Vagina (tissue), 2 donors: Measurements from ENCODE around the gene FOXO1. TPM values are rescaled to one million over a fixed set of nuclear protein-coding genes. Genes with fewer than 3 reads are reported as not detected.

ENCODE experiments used
- DNase-seq, 2 donors: peaks; one replicate each; pipeline ENCODE4 v3.0.0-alpha.2; 2017; ENCODE audit errors: extremely low spot score in 2 of 2
- H3K27ac ChIP-seq: fragments of 200-600 bp; sonication (generic); one replicate; pipeline ENCODE4 v1.5.1; 2019
- H3K27me3 ChIP-seq: fragments of 200-600 bp; sonication (generic); one replicate; pipeline ENCODE4 v1.5.1; 2019
- H3K36me3 ChIP-seq, 2 donors: fragments of 200-600 bp; sonication (generic); one replicate each; pipeline ENCODE4 v1.5.1; 2017 to 2019
- H3K4me1 ChIP-seq: fragments of 200-600 bp; sonication (generic); one replicate; pipeline ENCODE4 v1.5.1; 2019
- H3K4me3 ChIP-seq, 2 donors: fragments of 200-600 bp; sonication (generic); 1 replicate in 1 of 2; 2 replicates in 1 of 2; pipeline ENCODE4 v1.5.1; 2016 to 2019
- H3K9me3 ChIP-seq: fragments of 200-600 bp; sonication (generic); one replicate; pipeline ENCODE4 v1.5.1; 2019
- CTCF ChIP-seq, 3 experiments: fragments of 450-650 bp in 2 of 3; fragments of 200-600 bp in 1 of 3; sonication (generic) in 1 of 3; IDR thresholded peaks; one replicate each; pipeline ENCODE4 v1.5.1; 2017 to 2019; ENCODE audit warnings: antibody characterized with exemption in 3 of 3, mild to moderate bottlenecking in 2 of 3, moderate library complexity in 2 of 3
- POLR2A ChIP-seq, 2 donors: fragments of 450-650 bp; IDR thresholded peaks; one replicate each; pipeline ENCODE4 v1.6.1; 2017; ENCODE audit warnings: antibody characterized with exemption in 2 of 2, mild to moderate bottlenecking in 2 of 2, moderate library complexity in 2 of 2
- POLR2AphosphoS5 ChIP-seq, 2 donors: sonication (generic); formaldehyde crosslinking; IDR thresholded peaks; one replicate each; pipeline ENCODE4 v1.9.0; 2017; ENCODE audit warnings: antibody characterized with exemption in 2 of 2, mild to moderate bottlenecking in 2 of 2, low read depth in 1 of 2; ENCODE audit not compliant: insufficient read depth in 1 of 2
- intact Hi-C: fragments of 100-400 bp; cut with DNase I; formaldehyde crosslinking; loops from one replicate; pipeline ENCODE4 v1.15.1; 2023
- total RNA-seq: library from RNA; depleted of rRNA; stranded (reverse); fragments of >200 nt; gene quantifications from one replicate; pipeline ENCODE4 v1.2.3, GENCODE V29; 2016

FOXO1 gene
- total RNA-seq, 1 donor from 2014 or later = 64.1 TPM

- peaks cover 13% of the 10 kb centered on the region for H3K4me1 ChIP-seq
- DNase-seq = no peak
- TF ChIP-seq POLR2A (IDR thresholded peaks at IDR 0.05) (no peak), CTCF (IDR thresholded peaks at IDR 0.05) (no peak), POLR2AphosphoS5 (IDR thresholded peaks at IDR 0.05; ENCODE audit: insufficient read depth in 1 of 2, low read depth in 1 of 2) (no peak)
- no peak overlapping the region for H3K27ac ChIP-seq
- H3K36me3 ChIP-seq = no peaks in the 10 kb centered on the region
- no peaks in the 10 kb centered on the region for H3K27me3 ChIP-seq
- no peak overlapping the region for H3K4me3 ChIP-seq
- no peaks in the 10 kb centered on the region for H3K9me3 ChIP-seq
- intact Hi-C loops = no loop called here
These were observed 156.6 kb downstream of the FOXO1 start for GRCh38 chr13:40509876-40510275.

- Histone ChIP-seq H3K36me3 (no peaks in the 10 kb centered on the region), H3K4me1 (peaks cover 13% of the 10 kb centered on the region), H3K27me3 (no peaks in the 10 kb centered on the region), H3K9me3 (no peaks in the 10 kb centered on the region), H3K4me3 (no peak overlapping the region), H3K27ac (peak overlapping the region; percentile 5)
- intact Hi-C loops = no loop called here
- TF ChIP-seq POLR2AphosphoS5 (IDR thresholded peaks at IDR 0.05; ENCODE audit: insufficient read depth in 1 of 2, low read depth in 1 of 2) (no peak), CTCF (IDR thresholded peaks at IDR 0.05) (no peak), POLR2A (IDR thresholded peaks at IDR 0.05) (no peak)
- no peak for DNase-seq
These were observed 157.6 kb downstream of the FOXO1 start for GRCh38 chr13:40508767-40509342.

- Histone ChIP-seq H3K9me3 (no peaks in the 10 kb centered on the region), H3K4me1 (peaks cover 13% of the 10 kb centered on the region), H3K4me3 (no peak overlapping the region), H3K27me3 (no peaks in the 10 kb centered on the region), H3K36me3 (no peaks in the 10 kb centered on the region), H3K27ac (peak overlapping the region; percentile 5)
- no peak for DNase-seq
- intact Hi-C loops = no loop called here
- no peak for TF ChIP-seq CTCF (IDR thresholded peaks at IDR 0.05)
- no peak for TF ChIP-seq POLR2A (IDR thresholded peaks at IDR 0.05)
- TF ChIP-seq POLR2AphosphoS5 (IDR thresholded peaks at IDR 0.05; ENCODE audit: insufficient read depth in 1 of 2, low read depth in 1 of 2) = no peak
These were observed 158.3 kb downstream of the FOXO1 start for GRCh38 chr13:40508127-40508526.

GRCh38 chr13:40506592-40507446 lies 159.6 kb downstream of the FOXO1 start:
- H3K27ac ChIP-seq = no peak overlapping the region
- no peaks in the 10 kb centered on the region for H3K9me3 ChIP-seq
- intact Hi-C loops = no loop called here
- no peak for DNase-seq
- H3K36me3 ChIP-seq = no peaks in the 10 kb centered on the region
- no peak overlapping the region for H3K4me3 ChIP-seq
- H3K27me3 ChIP-seq = no peaks in the 10 kb centered on the region
- TF ChIP-seq CTCF (IDR thresholded peaks at IDR 0.05) = no peak
- TF ChIP-seq POLR2A (IDR thresholded peaks at IDR 0.05) = no peak
- no peak for TF ChIP-seq POLR2AphosphoS5 (IDR thresholded peaks at IDR 0.05; ENCODE audit: insufficient read depth in 1 of 2, low read depth in 1 of 2)
- peaks cover 13% of the 10 kb centered on the region for H3K4me1 ChIP-seq

Other genes with a start within 250 kb of the FOXO1 start
- gene MRPS31, start 104.5 kb upstream of the FOXO1 start, total RNA-seq = 17.9 TPM
- 7.1 TPM for gene SLC25A15, start 123.0 kb upstream of the FOXO1 start, total RNA-seq